GM19324 (cell line): ENCODE measurements around the gene HBP1.

Experiments used
- ATAC-seq: cut with Tn5 transposase; IDR thresholded peaks from one replicate; pipeline ENCODE4 v1.9.1; 2021; ENCODE audit warnings: mild to moderate bottlenecking, moderate library complexity; ENCODE audit not compliant: unreplicated experiment, low FRiP score

HBP1 gene

DNA sequence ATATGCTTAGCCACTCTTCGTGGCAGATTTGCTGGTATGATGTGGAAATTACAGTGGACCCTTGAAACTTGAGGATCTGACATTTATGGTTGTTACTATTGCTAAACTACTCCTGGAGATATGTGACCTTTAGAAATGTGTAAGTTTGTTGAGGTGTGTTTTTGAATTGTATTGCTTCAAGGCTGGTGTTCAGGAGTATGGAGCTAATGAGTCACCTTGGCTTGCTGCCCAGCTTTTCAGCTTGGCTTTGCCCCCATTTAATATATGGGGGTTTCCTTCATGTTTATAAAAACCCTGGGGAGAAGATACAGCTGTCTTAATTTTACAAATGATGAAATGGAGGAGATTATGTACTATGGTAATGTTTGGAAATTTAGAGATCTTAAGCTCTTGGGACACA is 11.6 kb downstream of the HBP1 start:
- no peak for ATAC-seq

DNA sequence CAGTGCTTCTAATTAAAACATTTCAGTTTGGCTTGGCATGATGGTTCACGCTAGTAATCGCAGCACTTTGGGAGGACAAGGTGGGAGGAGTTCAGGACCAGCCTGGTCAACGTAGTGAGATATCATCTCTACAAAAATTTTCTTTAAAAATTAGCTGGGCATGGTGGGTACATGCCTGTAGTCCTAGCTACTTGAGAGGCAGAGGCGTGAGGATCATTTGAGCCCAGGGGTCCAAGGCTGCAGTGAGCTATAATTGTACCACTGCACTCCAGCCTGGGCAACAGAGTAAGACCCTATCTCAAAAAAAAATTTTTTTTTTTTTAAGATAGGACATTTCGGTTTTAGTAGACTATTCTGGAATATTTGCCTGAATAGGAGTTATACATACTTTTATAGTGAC is 12.4 kb downstream of the HBP1 start:
- no peak for ATAC-seq

DNA sequence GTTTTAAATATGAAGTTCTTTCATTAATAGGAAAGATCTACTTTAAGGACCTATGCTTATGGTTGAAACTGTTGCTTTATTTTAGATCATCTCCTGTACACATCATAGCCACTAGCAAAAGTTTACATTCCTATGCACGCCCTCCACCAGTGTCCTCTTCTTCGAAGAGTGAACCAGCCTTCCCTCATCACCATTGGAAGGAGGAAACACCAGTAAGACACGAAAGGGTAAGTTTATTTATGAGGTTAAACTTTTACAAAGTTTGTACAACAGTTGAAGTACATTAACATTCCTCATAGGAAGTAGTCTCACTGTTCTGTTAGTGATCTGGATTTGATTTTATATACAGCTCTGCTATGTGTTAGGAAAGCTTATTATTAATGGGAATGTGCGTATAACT is 16.9 kb downstream of the HBP1 start:
- no peak for ATAC-seq

DNA sequence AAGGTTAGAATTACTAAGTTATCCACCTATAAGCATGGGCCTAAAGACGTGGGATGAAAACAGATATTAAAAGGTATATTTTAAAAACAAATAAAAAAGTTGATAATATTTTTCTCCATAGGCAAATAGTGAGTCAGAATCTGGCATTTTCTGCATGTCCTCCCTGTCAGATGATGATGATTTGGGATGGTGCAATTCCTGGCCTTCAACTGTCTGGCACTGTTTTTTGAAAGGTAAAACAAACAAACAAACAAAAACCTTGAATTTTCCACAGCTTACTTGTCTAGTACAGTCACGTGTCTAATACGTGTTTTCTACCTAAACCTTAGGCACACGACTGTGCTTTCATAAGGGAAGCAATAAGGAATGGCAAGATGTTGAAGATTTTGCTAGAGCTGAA is 17.4 kb downstream of the HBP1 start:
- no peak for ATAC-seq

DNA sequence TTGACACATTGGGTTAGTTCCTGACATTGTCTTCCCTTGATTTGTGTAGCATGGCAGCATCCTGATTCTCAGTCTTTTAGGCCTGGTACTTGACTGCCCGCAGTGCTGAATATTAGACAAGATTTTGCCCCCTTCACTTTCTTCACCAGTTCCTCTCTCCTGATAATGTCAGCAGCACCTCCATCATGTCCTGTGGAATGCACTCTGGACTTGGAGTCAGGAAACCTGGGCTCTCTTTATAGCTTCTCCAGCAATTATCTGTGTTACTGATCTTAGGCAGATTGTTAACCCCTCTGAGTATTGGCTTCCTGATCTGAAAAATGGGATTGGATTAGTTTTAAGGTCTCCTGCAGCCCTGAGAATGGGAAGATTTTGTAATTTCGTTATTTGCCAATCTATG is 19.0 kb downstream of the HBP1 start:
- no peak for ATAC-seq

DNA sequence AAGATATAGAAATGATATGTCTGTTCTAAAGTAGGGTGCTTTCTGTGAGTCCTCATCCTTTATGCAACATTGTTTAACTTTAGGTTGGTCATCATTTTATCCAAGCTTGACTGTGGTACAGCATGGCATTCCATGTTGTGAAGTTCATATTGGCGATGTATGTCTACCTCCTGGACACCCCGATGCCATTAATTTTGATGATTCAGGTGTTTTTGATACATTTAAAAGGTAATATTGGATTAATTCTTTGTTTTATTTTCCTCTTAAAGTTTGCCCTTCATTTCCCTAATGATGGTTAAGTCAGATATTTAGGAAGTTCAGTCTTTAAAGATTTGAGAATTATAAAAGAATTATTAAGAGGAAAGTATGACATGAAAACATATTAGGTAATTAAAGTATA is 21.3 kb downstream of the HBP1 start:
- ATAC-seq, result no peak

DNA sequence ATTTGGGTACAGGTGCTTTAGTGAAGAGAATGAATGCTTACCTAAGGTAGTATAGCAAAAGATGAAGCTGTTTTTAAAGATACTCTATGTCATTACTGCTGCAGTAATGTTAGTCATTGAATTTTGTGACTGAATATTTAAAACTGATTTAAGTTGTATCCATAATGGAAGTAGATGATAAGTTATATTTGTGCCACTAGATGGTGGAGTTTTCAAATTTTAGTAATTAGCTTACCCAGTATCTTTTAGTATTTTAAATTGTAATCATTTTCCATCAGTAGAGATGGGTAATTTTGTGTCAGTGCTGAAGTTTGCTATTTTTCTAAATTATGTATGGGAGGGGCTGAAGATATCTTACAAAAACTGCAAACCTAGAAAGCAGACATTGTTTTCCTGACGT is 25.2 kb downstream of the HBP1 start:
- no peak for ATAC-seq

DNA sequence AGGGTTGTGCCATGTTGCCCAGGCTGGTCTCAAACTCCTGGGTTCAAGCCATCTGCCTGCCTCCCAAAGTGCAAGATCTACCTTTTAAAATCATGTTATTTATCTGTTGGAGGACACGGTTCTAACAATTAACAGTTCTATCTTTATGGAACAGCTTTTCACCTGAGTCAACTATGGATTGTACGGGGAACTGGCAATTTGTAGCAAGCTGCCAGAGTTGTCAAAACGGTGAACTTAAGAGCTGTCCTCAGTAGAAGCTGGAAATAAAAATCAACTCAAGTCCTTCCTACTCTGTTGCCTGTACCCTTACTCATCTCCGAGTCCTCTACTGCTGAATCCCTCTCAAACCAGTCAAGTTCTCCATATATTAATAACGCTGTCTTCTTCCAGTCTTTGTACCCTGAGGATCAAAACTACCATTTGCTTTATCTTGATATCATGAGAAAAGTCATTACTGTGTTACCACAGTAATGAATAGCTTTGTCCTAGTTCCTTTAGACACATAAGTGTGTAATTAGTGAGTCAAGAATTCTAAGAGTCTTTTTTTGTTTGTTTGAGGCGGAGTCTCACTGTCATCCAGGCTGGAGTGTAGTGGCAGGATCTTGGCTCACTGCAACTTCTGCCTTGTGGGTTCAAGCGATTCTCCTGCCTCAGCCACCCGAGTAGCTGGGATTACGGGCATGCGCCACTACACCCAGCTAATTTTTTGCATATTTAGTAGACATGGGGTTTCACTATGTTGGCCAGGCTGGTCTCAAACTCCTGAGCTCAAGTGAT is 28.2 kb downstream of the HBP1 start:
- no peak for ATAC-seq

DNA sequence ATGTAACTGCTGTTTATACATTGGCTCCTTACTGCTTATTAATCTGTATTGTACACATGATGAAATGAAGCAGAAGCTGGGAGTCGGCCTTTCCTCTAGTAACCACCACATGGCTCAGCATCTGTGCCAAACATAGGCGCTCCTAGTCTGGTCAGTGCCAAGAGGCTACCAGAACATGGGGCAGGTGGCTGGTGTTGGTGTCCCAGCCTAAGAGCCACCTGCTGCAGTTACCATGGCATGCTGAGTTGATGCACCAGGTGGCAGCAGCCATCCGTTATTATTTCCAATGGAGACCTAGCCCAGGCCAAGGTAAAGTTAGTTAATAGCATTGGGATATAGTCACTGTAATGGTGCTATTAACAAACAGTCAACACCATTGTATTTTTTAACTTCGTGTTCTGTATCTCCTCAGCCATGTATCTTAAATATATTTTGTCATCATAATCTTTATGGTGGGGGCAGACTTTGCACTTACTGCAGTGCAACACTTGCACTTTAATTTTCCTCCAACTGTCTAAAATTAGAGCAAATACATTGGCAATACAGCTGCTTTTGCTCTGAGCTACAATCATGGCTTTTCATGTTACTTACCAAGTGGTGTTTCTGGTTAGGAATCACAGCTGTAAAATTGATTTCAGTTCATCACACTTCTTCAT is 33.1 kb downstream of the HBP1 start:
- ATAC-seq, result peak; percentile 53

DNA sequence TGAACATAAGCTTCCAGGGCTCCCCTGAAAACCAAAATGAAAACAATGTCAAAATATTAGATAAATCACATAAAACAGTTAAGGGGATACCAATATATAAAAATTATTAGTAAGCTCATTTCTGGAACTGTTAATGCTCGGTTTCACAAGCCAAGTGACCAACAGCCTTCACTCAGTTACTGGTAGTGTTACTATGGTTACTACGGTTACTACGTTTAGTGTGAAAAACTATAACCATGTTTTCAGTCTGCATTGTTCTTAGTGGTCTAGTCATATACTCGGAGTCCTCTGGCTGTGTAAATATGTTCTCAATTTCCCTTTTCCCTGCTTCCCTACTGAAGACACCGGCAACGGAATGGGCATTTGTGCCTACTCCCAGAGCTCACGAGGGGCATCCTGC is 34.8 kb downstream of the HBP1 start:
- no peak for ATAC-seq

DNA sequence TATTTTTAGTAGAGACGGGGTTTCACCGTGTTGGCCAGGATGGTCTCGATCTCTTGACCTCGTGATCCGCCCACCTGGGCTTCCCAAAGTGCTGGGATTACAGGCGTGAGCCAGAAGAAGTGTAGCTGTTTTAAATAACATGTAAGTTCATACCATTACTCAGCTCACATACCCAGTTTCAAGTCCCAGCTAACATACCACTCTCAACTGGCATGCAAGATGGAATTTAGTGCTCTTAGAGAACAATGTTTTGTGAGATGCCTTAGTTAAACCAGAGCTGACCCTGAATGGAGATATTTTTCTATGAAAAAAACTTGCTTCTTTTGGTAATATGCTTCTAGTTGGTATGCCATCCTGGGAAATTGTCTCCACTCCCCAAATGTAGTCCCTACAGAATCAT is 37.3 kb downstream of the HBP1 start:
- ATAC-seq, result no peak

DNA sequence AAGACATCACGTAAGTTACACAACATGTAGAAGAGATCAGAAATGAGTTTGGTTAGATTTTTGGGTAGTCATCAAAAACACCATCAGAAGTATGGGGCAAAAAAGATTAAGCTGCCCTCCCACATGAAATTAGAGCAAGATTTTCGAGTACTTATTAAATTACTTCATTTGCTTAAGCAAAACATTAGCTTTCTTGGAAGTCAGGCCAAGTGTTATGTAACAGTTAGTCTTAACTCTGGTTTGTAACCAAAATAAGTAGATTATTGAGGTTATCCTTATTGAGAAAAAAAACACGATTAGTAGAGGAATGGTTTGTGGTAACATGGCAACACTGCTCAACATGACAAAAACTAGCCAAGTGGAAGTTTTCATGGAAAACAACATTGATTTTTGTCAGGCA is 37.9 kb downstream of the HBP1 start:
- no peak for ATAC-seq

DNA sequence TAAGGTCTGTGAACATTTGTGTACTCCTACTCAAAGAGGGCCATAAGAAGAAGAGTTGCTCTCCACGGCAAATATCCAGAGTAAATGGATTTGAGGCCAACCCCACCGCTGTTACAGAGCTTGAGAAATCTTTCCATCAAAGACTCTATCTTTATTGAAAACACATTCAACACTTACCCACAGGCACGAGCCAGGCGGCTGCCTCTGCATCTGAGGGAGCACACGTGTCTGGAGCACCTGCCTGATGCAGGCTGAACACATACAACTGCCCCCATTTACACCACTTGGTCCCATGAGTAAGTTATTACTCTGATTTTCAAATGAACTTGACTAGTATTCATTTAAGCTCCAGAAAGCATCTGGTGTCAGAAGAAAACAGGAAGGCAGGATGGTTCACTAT is 38.7 kb downstream of the HBP1 start:
- ATAC-seq, result no peak

DNA sequence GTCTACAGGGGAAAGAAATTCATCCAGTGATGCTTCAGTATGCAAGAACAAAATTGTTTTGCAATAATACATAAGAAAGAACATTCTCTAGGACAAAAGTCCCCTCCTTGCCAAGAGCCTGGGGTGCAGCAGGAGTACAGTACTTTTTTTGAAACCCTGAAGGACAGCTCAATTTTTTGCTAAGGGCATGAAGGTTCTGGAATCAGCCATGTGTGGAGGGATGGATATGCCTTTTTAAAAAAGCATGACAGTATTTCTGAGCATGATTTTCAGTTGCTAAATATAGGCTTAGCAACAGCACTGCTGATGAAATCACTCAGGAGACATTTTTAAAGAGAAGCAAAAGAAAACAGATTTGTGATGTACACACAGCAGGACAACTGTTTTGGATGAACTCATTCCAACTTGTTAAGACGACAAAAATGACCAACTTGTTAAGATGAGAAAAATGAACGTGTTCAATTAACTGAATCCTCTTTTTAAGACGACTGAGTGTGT is 39.3 kb downstream of the HBP1 start:
- ATAC-seq, result no peak

DNA sequence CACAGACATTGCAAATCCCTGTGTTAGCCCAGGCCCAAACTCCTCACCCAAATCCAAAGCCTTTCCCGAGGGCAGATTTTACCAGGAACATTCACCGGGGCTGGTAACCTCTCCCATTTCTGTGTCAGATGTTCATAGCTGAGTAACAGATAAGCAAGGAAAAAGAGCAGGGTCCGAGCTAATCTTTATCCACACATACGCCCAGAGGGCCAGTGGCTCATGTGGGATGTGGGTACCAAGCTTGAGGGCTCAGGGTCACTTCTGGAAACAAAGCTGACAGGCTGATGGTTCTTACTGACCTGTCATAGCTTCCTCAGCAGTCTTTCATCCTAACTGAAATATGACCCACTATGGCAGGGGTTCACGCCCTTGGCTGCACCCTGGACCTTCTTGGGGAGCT is 39.8 kb downstream of the HBP1 start:
- ATAC-seq, result no peak

DNA sequence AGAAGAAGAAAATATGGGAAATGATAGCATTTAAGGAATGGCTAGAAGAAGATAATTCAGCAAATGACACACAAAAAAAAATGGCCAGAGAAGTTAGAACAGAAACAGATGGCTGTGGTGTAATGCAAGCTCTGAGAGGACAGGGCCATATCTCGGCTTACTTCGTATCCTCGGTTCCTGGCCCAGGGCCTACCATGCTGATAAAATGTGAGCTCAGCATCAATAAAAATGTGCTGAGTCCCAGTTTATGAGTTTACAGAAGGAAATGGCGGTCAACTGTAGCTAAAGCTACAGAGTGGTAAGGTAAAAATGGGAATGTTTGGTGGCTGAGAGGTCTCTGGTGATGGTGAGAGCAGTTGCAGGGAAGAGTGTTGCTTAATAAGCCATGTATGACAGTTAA is 40.8 kb downstream of the HBP1 start:
- no peak for ATAC-seq

DNA sequence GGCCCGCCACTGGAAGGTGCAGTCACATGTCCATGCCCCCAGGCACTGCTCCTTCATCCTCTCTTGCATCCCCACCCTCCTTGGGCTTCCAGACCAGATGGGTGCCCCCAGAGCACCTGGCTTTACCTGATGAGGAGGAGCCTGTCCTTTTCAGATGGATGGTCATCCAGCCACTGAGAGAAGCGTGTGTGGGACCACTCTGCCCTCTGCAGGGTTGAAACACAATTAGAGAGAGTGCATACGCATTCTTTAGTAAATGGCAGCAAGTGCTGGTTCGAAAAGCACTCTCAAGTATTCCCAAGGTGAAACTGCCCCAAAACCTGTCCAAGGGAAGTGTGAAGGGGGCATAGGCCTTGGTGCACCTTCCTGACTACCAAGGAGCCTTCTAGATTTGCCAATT is 41.6 kb downstream of the HBP1 start:
- ATAC-seq, result no peak

DNA sequence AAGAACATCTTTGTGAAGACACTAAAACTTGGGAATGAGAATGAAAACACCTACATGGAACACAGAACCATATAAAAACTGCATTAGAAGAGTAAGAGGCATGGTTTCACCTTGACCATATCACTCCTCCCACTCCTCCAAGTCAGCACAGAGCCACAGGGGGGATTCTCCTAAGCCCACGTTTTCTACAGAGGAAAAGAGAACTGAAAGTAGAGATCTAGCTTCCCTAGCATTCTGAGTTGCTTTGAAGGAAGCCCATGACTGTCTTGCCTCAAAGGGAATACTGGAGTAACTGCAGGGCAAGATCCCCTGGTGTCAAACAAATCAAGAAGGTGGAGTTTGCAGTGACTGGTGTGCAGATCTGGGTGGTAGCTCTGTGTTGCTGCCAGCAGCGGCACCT is 43.9 kb downstream of the HBP1 start:
- ATAC-seq, result no peak

DNA sequence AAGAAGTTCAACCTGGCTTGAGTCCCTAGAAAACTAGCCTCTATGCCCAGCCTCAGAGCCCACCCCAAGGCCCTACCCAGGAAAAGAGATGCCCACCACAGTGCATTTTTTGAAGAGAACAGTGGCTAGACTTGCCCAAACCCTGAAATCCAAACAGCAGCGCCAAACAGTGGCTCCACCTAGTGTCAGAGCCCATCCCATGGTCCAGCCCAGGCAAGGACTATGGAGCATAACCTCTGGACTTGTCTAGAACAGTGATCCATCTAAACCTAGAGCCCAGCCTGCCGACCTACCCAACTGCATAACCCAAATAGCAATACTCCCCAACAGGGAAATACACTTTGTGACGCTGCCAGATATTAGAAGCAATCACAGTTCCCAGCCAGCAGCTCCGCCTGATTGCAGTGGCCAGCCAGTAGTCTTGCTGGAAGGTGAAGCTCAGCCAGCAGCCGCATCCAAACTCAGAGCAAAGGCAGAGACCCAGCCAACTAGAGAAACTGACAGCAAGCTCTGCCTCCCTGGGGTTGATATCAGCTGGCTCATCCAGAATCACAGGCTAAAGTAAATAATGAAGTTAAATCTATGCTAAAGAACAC is 44.5 kb downstream of the HBP1 start:
- no peak for ATAC-seq

DNA sequence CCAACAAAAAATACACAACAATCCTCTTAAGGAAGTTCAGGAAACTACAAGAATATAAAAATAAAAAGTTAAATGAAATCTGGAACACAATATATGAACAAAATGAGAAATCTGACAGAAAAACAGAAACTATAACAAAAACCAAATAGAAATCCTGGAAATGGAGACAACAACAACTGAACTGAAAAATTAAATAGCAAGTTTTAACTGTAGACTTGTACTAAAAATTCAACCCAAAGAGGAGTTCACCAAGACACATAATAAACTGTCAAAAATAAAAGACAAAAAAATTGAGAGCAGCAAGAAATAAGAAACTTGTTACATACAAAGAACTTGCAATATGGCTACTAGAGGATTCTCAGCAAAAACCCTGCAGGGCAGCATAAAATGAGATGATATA is 45.1 kb downstream of the HBP1 start:
- ATAC-seq, result no peak

DNA sequence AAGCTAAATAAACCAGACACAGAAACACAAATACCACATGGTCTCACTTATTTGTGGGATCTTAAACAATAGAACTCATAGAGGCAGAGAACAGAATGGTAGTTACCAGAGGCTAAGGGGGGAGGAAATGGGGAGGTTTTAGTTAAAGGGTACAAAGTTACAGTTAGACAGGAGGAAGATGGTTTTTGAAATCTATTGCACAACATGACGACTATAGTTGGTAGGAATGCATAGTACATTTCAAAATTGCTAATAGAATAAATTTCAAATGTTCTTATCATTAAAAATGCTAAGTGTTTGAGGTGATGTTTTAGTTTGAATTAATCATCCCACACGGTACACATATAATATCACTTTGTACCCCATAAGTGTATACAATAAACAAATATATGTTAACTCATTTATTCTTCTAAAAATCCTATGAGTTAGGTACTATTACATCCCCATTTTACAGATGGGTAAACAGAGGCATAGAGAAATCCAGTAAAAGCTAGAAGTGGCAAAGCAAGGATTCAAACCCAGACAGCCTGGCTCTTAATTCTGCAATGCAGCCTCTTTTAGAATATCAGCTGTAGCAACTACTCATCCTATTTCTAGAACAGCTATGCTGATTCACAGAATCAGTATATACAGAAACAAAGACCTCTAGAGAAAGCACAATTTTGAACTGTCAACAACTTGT is 50.9 kb downstream of the HBP1 start:
- ATAC-seq, result no peak
